GM13976 (cell line): ENCODE data around the gene NEUROG2.
"Not testable (repeated sequence)": the region's sequence is repeated elsewhere in the genome, so short reads cannot be mapped to it uniquely, and the experiment has no call there.

Source experiments
- DNase-seq: peaks from one replicate; pipeline ENCODE4 v3.0.0; 2012; ENCODE audit warnings: low spot score
- in situ Hi-C: fragments of 300-500 bp; cut with MboI; formaldehyde crosslinking; loops from one replicate; pipeline ENCODE4 v1.12.0; 2022; ENCODE audit warnings: low sequenced_read_pairs, mixed read lengths, inconsistent platforms; ENCODE audit not compliant: unreplicated experiment
- TF ChIP-seq, protein P1 (sequence below): IDR thresholded peaks from 2 replicates; pipeline ENCODE4 v1.5.1; 2012; ENCODE audit warnings: borderline replicate concordance, mild to moderate bottlenecking; ENCODE audit not compliant: insufficient read depth; ENCODE audit errors: extremely low read depth, missing control alignments, control extremely low read depth

NEUROG2 gene

DNA sequence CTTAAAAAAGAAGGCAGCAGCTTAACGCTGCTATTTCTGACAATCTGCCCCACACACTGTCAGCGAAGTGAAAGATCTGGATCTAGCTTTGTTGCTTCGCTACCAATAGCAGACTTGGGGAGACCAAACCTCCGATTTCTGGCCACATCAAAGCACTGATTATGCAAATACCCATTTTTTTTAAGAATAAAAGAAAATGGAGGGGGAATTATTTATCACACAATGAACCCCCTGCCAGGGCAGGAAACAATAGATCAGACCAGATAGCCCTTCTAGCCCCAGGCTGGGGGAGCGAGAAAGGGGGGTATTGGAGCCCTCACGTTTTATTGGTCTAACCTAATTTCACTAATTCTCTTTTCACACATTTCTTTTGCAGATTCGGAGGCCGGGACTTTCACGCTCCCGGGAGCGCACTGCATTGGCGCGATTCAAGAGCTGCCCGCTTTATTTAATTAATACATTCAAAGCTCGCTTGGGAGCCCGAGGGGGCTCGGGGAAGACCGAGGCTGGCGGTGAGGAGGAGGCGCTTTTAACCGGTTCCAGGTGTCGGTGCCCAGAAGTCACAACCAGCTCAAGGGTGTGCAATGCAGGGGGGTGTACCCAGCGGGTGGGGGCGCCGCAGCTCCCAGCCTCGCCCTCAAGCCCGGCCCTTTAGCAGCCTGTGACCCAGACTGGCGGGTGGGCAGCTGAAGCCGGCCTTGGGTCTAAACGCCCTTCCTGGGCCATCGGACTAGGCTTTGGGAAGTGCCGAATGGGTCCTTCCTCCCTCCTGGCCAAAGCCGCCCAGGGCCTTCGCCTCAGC, 5.5 kb downstream of the NEUROG2 start:
- peak; percentile 48 for DNase-seq
- in situ Hi-C loops = no loop called here

DNA sequence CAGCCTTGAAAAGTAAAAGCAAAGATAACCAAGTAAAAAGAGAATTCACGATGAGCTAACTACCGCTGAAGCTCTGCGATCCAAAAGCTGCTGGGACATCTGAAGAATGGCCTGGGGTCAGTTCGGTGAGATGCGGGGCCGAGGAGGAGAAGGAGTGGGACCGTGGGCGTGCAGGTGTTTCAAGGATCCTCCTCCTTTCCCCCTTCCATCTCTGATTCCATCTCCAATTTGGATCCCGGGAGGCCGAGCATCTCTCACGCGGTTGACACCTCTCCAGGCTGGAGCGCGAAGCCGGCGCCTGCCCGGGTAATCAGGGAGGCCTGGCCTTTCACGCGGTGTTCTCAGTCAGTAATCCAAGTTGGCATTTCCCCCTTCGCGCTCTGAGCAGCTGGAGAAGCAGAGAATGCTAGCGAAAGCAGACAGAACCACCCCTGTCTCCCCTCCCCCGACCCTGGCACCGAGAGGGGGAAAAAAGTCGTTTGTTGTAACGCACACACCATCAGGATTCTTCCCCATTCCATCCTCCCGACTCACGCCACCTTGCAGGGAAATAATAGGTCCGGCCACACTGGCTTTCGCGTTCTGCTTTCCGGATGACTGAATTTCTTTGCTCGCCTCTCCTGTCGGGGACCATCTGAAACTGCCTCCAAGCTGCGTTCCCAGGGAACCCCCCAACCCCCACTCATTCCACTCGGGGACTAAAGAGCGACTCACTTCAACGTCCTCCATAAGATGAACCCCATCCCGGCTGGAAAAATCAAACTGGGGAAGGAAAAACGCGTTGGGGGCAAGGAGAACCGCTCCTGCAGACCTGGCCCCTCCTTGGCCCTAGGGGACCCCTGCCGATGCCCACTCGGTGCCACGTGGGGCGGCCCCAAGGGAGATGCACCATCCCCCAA, 6.5 kb downstream of the NEUROG2 start:
- DNase-seq = peak; percentile 17
- in situ Hi-C loops = no loop called here
- TF ChIP-seq, protein P1, sequence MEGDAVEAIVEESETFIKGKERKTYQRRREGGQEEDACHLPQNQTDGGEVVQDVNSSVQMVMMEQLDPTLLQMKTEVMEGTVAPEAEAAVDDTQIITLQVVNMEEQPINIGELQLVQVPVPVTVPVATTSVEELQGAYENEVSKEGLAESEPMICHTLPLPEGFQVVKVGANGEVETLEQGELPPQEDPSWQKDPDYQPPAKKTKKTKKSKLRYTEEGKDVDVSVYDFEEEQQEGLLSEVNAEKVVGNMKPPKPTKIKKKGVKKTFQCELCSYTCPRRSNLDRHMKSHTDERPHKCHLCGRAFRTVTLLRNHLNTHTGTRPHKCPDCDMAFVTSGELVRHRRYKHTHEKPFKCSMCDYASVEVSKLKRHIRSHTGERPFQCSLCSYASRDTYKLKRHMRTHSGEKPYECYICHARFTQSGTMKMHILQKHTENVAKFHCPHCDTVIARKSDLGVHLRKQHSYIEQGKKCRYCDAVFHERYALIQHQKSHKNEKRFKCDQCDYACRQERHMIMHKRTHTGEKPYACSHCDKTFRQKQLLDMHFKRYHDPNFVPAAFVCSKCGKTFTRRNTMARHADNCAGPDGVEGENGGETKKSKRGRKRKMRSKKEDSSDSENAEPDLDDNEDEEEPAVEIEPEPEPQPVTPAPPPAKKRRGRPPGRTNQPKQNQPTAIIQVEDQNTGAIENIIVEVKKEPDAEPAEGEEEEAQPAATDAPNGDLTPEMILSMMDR = no peak

More for the DNA sequence above, 5.5 kb downstream of the NEUROG2 start:
- TF ChIP-seq, protein P1 = no peak

DNA sequence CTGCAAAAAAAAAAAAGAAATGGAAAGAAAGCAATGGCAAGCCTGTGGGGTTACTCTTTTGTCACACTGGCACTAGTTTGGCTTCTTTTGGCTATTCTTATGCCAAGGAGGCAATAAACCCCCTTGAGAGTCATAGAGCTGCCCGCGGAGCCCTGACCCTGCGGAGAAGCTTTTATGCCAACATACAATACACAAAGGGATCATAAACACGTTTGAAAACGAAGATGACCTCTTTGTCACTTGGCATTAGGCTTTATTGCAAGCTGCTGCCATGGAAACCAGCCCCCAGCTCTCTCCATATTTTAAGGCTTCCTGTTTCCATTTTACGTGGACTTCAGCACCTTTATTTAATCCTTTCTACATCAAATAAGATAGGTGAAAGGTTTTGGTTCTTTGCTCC, 7.6 kb downstream of the NEUROG2 start:
- DNase-seq = no peak
- in situ Hi-C loops = no loop called here
- TF ChIP-seq, protein P1 = no peak

DNA sequence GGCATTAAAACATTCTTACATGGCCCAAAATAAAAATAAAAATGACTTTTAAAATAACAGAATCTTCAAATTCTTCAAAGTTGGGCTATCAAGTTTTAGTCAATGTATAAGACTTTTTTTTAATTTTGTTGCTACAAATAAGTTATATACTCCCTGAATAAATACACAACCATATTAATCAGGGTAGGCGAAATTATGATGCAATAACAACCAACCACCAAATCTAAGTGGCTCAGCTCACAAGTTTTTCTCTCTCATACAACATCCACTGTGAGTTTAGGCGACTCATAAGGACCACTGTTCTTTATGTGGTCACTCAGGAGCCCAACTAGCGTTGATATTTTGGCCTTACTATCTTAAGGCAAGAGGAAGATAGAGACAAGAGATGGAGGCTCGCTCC, 11.2 kb downstream of the NEUROG2 start:
- in situ Hi-C loops = no loop called here
- TF ChIP-seq, protein P1 = no peak
- no peak for DNase-seq

DNA sequence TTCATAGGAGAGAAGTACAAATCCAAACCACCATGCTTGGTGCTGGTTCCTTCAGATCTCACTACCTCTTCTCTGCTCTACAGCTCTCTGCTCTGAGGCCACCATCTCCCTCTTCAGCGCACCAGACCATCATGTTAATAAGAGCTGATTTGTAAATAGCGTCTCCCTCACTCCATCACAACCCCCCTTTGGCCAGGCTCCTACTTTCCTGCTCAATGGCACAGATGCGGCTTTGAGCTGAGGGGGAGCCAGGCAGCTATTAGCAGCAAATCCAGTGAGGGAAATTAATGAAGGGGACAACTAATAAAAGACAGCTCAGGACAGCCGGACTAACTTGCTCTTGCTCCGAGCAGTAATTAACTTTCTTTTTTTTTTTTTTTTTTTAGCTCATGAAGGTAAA, 13.1 kb downstream of the NEUROG2 start:
- TF ChIP-seq, protein P1 = no peak
- in situ Hi-C loops = no loop called here

DNA sequence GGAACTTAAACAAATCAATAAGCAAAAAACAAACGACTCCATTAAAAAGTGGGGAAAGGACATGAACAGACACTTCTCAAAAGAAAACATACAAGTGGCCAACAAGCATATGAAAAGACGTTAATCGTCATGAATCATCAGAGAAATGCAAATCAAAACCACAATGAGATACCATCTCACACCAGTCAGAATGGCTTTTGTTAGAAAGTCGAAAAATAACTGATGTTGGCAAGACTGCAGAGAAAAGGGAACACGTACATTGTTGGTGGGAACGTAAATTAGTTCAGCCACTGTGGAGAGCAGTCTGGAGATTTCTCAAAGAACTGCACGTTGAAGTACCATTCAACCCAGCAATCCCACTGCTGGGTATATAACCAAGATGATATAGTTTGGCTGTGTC, 23.7 kb downstream of the NEUROG2 start:
- TF ChIP-seq, protein P1 = no peak
- no peak for DNase-seq
- in situ Hi-C loops = no loop called here

More for the DNA sequence above, 13.1 kb downstream of the NEUROG2 start:
- no peak for DNase-seq

DNA sequence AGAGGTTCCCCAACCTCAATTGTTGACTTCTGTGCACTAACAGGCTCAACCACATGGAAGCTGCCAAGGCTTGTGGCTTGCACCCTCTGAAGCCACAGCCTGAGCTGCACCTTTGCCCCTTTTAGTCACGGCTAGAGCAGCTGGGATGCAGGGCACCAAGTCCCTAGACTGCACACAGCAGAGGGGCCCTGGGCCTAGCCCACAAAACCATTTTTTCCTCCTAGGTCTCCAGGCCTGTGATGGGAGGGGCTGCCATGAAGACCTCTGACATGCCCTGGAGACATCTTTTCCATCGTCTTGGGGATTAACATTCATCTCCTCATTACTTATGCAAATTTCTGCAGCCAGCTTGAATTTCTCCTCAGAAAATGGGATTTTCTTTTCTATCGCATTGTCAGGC, 25.2 kb downstream of the NEUROG2 start:
- in situ Hi-C loops, DNase-seq: not testable (repeated sequence)
